H1 (cell line): Measurements from ENCODE around the gene ARID5A. TPM values are rescaled to one million over a fixed set of nuclear protein-coding genes. Genes with fewer than 3 reads are reported as not detected.

ENCODE experiments used
- CTCF ChIA-PET: fragments of 300-600 bp; sonication (Branson Sonifier 250); formaldehyde crosslinking; loops from one replicate; lab custom pipeline; 2021; ENCODE audit not compliant: partially characterized antibody; lab: Charles Lee
- POLR2A ChIA-PET: fragments of 300-600 bp; sonication (Branson Sonifier 250); formaldehyde crosslinking; loops from one replicate; lab custom pipeline; 2021; ENCODE audit warnings: inconsistent platforms; ENCODE audit not compliant: partially characterized antibody; lab: Charles Lee
- DNase-seq, 2 experiments: peaks; one replicate each; pipeline versions ENCODE4 v3.0.0 to v3.0.0-alpha.2; 2010 to 2022; ENCODE audit warnings: low spot score in 2 of 2, low read depth in 1 of 2, mixed read lengths in 1 of 2
- FAIRE-seq: peaks from 2 replicates; lab custom pipeline; 2011; peaks lifted over from hg19 to GRCh38; lab: Jason Lieb, UNC
- H2AFZ ChIP-seq: 2 replicates; pipeline ENCODE4 v1.8.1; 2012; ENCODE audit warnings: low read length, inconsistent platforms
- H2AK5ac ChIP-seq: 2 replicates; pipeline ENCODE4 v1.6.1; 2013; ENCODE audit warnings: low read depth, low read length
- H2BK120ac ChIP-seq: replicated peaks from 2 replicates; pipeline ENCODE3; 2013; ENCODE audit warnings: low read depth, low read length, inconsistent platforms
- H2BK12ac ChIP-seq: 2 replicates; pipeline ENCODE4 v1.6.1; 2013; ENCODE audit warnings: low read depth, low read length
- H2BK15ac ChIP-seq: 2 replicates; pipeline ENCODE4 v1.6.1; 2013; ENCODE audit warnings: low read length
- H2BK20ac ChIP-seq: 2 replicates; pipeline ENCODE4 v1.6.1; 2013; ENCODE audit warnings: low read length
- H2BK5ac ChIP-seq: 2 replicates; pipeline ENCODE4 v1.6.1; 2013; ENCODE audit warnings: low read depth, low read length
- H3K14ac ChIP-seq: 2 replicates; pipeline ENCODE4 v1.6.1; 2013; ENCODE audit warnings: inconsistent platforms; ENCODE audit not compliant: insufficient read length
- H3K18ac ChIP-seq: 2 replicates; pipeline ENCODE4 v1.6.1; 2013; ENCODE audit warnings: low read length; ENCODE audit errors: extremely low read depth
- H3K23ac ChIP-seq: 2 replicates; pipeline ENCODE4 v1.6.1; 2013; ENCODE audit warnings: inconsistent platforms; ENCODE audit not compliant: insufficient read length
- H3K23me2 ChIP-seq: 2 replicates; pipeline ENCODE4 v1.6.1; 2013; ENCODE audit warnings: low read depth, low read length
- H3K27ac ChIP-seq: 2 replicates; pipeline ENCODE4 v1.6.1; 2011; ENCODE audit warnings: low read depth, low read length, inconsistent platforms
- H3K27me3 ChIP-seq, 4 experiments: replicated peaks in 1 of 4; 1 replicate in 1 of 4; 2 replicates in 3 of 4; pipeline versions ENCODE4 v1.6.1 to v1.8.1; 2011 to 2013; ENCODE audit warnings: low read length in 3 of 4, mild to moderate bottlenecking in 3 of 4, inconsistent platforms in 2 of 4, mixed read lengths in 2 of 4, moderate library complexity in 1 of 4; ENCODE audit not compliant: control insufficient read depth in 3 of 4, insufficient read depth in 3 of 4; ENCODE audit errors: extremely low read depth in 1 of 4
- H3K36me3 ChIP-seq, 4 experiments: 2 replicates each; pipeline versions ENCODE4 v1.6.1 to v1.8.1; 2011 to 2013; ENCODE audit warnings: mild to moderate bottlenecking in 4 of 4, low read length in 3 of 4, moderate library complexity in 2 of 4, control low read depth in 1 of 4, inconsistent platforms in 1 of 4; ENCODE audit not compliant: insufficient read depth in 4 of 4, control insufficient read depth in 2 of 4
- H3K4ac ChIP-seq: replicated peaks from 2 replicates; pipeline ENCODE3; 2013; ENCODE audit warnings: low read length, low read depth, mixed read lengths, inconsistent platforms; ENCODE audit not compliant: insufficient read length
- H3K4me1 ChIP-seq, 4 experiments: replicated peaks in 1 of 4; 1 replicate in 1 of 4; 2 replicates in 3 of 4; pipeline versions ENCODE4 v1.6.1 to v1.8.1; 2011 to 2013; ENCODE audit warnings: low read length in 3 of 4, inconsistent platforms in 2 of 4, mixed read lengths in 1 of 4; ENCODE audit not compliant: insufficient read depth in 4 of 4, control insufficient read depth in 3 of 4
- H3K4me2 ChIP-seq, 2 experiments: 2 replicates each; pipeline versions ENCODE4 v1.6.1 to v1.8.1; 2011 to 2013; ENCODE audit warnings: low read depth in 2 of 2, low read length in 2 of 2, control low read depth in 1 of 2, inconsistent platforms in 1 of 2, mild to moderate bottlenecking in 1 of 2; ENCODE audit not compliant: insufficient read depth in 1 of 2
- H3K4me3 ChIP-seq, 4 experiments: fragments of 200-600, 300-600 bp in 1 of 4; sonication (generic), shearing (Covaris generic), sonication (Bioruptor Twin) in 1 of 4; 2 replicates each; pipeline versions ENCODE4 v1.5.1 to v1.8.1; 2011 to 2016; ENCODE audit warnings: low read length in 4 of 4, low read depth in 3 of 4, control low read depth in 2 of 4, inconsistent platforms in 2 of 4, mild to moderate bottlenecking in 2 of 4, mixed read lengths in 1 of 4, moderate library complexity in 1 of 4; ENCODE audit not compliant: insufficient read depth in 2 of 4; ENCODE audit errors: extremely low read depth in 1 of 4
- H3K56ac ChIP-seq: replicated peaks from 2 replicates; pipeline ENCODE3; 2013; ENCODE audit warnings: low read depth, mild to moderate bottlenecking, mixed read lengths, low read length, inconsistent platforms; ENCODE audit not compliant: insufficient read length
- H3K79me1 ChIP-seq: 2 replicates; pipeline ENCODE4 v1.6.1; 2013; ENCODE audit warnings: low read depth, low read length, control low read depth
- H3K79me2 ChIP-seq, 2 experiments: 2 replicates each; pipeline versions ENCODE4 v1.6.1 to v1.8.1; 2012 to 2013; ENCODE audit warnings: low read length in 2 of 2, mild to moderate bottlenecking in 2 of 2, inconsistent platforms in 1 of 2; ENCODE audit not compliant: insufficient read depth in 2 of 2, control insufficient read depth in 1 of 2
- H3K9ac ChIP-seq, 4 experiments: replicated peaks in 1 of 4; 1 replicate in 1 of 4; 2 replicates in 3 of 4; pipeline versions ENCODE4 v1.6.1 to v1.8.1; 2011 to 2013; ENCODE audit warnings: low read depth in 3 of 4, low read length in 3 of 4, control low read depth in 2 of 4, mild to moderate bottlenecking in 2 of 4, moderate library complexity in 2 of 4, inconsistent platforms in 1 of 4; ENCODE audit errors: extremely low read depth in 1 of 4
- H3K9me3 ChIP-seq, 2 experiments: 2 replicates each; pipeline versions ENCODE4 v1.6.1 to v1.8.1; 2012 to 2013; ENCODE audit warnings: mild to moderate bottlenecking in 2 of 2, moderate library complexity in 2 of 2, control low read depth in 1 of 2, inconsistent platforms in 1 of 2, low read depth in 1 of 2, low read length in 1 of 2, mixed read lengths in 1 of 2; ENCODE audit not compliant: insufficient read depth in 2 of 2
- H4K20me1 ChIP-seq, 2 experiments: replicated peaks in 1 of 2; 2 replicates each; pipeline versions ENCODE3 to v1.8.1; 2011 to 2013; ENCODE audit warnings: inconsistent platforms in 2 of 2, low read length in 2 of 2, mild to moderate bottlenecking in 1 of 2; ENCODE audit not compliant: insufficient read depth in 2 of 2, control insufficient read depth in 1 of 2
- H4K5ac ChIP-seq: 2 replicates; pipeline ENCODE4 v1.6.1; 2013; ENCODE audit warnings: low read length, low read depth, mixed read lengths, inconsistent platforms; ENCODE audit not compliant: insufficient read length
- H4K8ac ChIP-seq: 2 replicates; pipeline ENCODE4 v1.8.0; 2013; ENCODE audit warnings: mild to moderate bottlenecking, moderate library complexity, low read length, inconsistent platforms; ENCODE audit not compliant: insufficient read depth; ENCODE audit errors: extremely low read depth
- H4K91ac ChIP-seq: replicated peaks from 2 replicates; pipeline ENCODE3; 2013; ENCODE audit warnings: low read length, mixed read lengths, inconsistent platforms; ENCODE audit not compliant: insufficient read length
- CBX5 ChIP-seq: fragments of 300-800, 300-1000 bp; sonication (generic); IDR thresholded peaks from 2 replicates; pipeline ENCODE4 v1.7.1; 2016; ENCODE audit warnings: antibody characterized with exemption, low read length, low read depth
- CBX8 ChIP-seq: fragments of 300-800, 300-1000 bp; sonication (generic); IDR thresholded peaks from 2 replicates; pipeline ENCODE4 v1.7.1; 2016; ENCODE audit warnings: low read depth, low read length, borderline replicate concordance
- CHD1 ChIP-seq: IDR thresholded peaks from 2 replicates; pipeline ENCODE4 v1.6.1; 2012; ENCODE audit warnings: low read depth, low read length, improper control_type of control experiment
- EGR1 ChIP-seq: IDR thresholded peaks from 2 replicates; pipeline ENCODE4 v1.6.1; 2011; ENCODE audit warnings: low read depth, low read length, borderline replicate concordance
- GTF2F1 ChIP-seq: IDR thresholded peaks from 2 replicates; pipeline ENCODE4 v1.6.1; 2012; ENCODE audit warnings: low read depth, low read length, improper control_type of control experiment, borderline replicate concordance
- JUN ChIP-seq: IDR thresholded peaks from 2 replicates; pipeline ENCODE4 v1.6.1; 2011; ENCODE audit warnings: low read depth, mild to moderate bottlenecking, improper control_type of control experiment, low read length
- KDM1A ChIP-seq: fragments of 200-600, 300-600 bp; sonication (generic); IDR thresholded peaks from 2 replicates; pipeline ENCODE4 v1.7.1; 2016; ENCODE audit warnings: mild to moderate bottlenecking, low read length, borderline replicate concordance
- NANOG ChIP-seq: IDR thresholded peaks from 2 replicates; pipeline ENCODE4 v1.6.1; 2011; ENCODE audit warnings: low read length, low read depth, mild to moderate bottlenecking, inconsistent platforms; ENCODE audit not compliant: insufficient read depth, poor library complexity, severe bottlenecking
- POLR2AphosphoS5 ChIP-seq: IDR thresholded peaks from 2 replicates; pipeline ENCODE4 v1.6.1; 2011; ENCODE audit warnings: low read depth, low read length
- RAD21 ChIP-seq, 2 experiments: IDR thresholded peaks in 1 of 2; conservative IDR thresholded peaks in 1 of 2; 2 replicates each; pipeline ENCODE4 v1.6.1; 2011; ENCODE audit warnings: low read depth in 2 of 2, low read length in 2 of 2, improper control_type of control experiment in 1 of 2, inconsistent platforms in 1 of 2, mild to moderate bottlenecking in 1 of 2, moderate library complexity in 1 of 2
- RXRA ChIP-seq: IDR thresholded peaks from 2 replicates; pipeline ENCODE4 v1.6.1; 2011; ENCODE audit warnings: low read depth, mild to moderate bottlenecking, low read length, moderate library complexity; ENCODE audit not compliant: insufficient read depth
- SIRT6 ChIP-seq: IDR thresholded peaks from one replicate; pipeline ENCODE4 v1.7.1; 2012; ENCODE audit warnings: low read length, inconsistent platforms
- SIX5 ChIP-seq: IDR thresholded peaks from 2 replicates; pipeline ENCODE4 v1.6.1; 2011; ENCODE audit warnings: mild to moderate bottlenecking, low read depth, low read length
- SP1 ChIP-seq: IDR thresholded peaks from 2 replicates; pipeline ENCODE4 v1.6.1; 2011; ENCODE audit warnings: low read depth, low read length
- SP2 ChIP-seq: IDR thresholded peaks from 2 replicates; pipeline ENCODE4 v1.6.1; 2012; ENCODE audit warnings: mild to moderate bottlenecking, low read length, inconsistent platforms
- SUZ12 ChIP-seq: fragments of 200-600 bp; sonication (generic); IDR thresholded peaks from 2 replicates; pipeline ENCODE4 v1.6.1; 2012; ENCODE audit warnings: mild to moderate bottlenecking, inconsistent platforms, low read length, moderate library complexity, mixed read lengths
- WGBS, 2 experiments: shearing (Covaris generic) in 1 of 2; methylation state at CpG; one replicate each; pipeline versions ENCODE4 v1.1.6 to v1.1.7; 2013 to 2015; ENCODE audit warnings: low lambda C conversion rate in 2 of 2, mixed read lengths in 2 of 2, inconsistent platforms in 1 of 2, low coverage in 1 of 2, missing lambda C conversion rate in 1 of 2; ENCODE audit not compliant: insufficient replicate concordance in 2 of 2, insufficient coverage in 1 of 2, insufficient read length in 1 of 2; ENCODE audit errors: extremely low coverage in 1 of 2, missing lambda C conversion rate in 1 of 2; 5-methylcytosine and 5-hydroxymethylcytosine counted together
- polyA plus RNA-seq, 7 experiments: library from polyadenylated mRNA; depleted of rRNA in 3 of 7; stranded (reverse) in 5 of 7; unstranded in 2 of 7; fragments of >200 nt in 5 of 7; fragments of 200-250 nt in 2 of 7; gene quantifications; 1 replicate in 5 of 7; 2 replicates in 1 of 7; 4 replicates in 1 of 7; pipeline versions ENCODE4 v1.2.1 to v1.2.3, GENCODE V29; 2011 to 2013; ENCODE audit warnings: missing spikeins in 2 of 7, mixed read lengths in 2 of 7
- total RNA-seq: library from RNA; stranded (reverse); fragmentation: NEBNext Ultra II Directional; extraction: Animal tissue kit (Norgen Biotek cat#: 25700); gene quantifications from 2 replicates; pipeline ENCODE4 v1.2.1, GENCODE V29; 2021

ARID5A gene
- total and polyA plus RNA-seq, 2 of the 8 experiments (the other 6 are each of a cell fraction or from before 2014, with no cell fraction given): 3.3 to 5.3 TPM

- ChIA-PET CTCF (interaction anchor here (0.6 to 1.6 kb wide), 3 partner anchors 8 to 50 kb away, joined by 3 to 5 read pairs (median 3); no protein-coding TSS in a partner anchor), POLR2A (no interaction called here)
- H3K4ac ChIP-seq: no peak overlapping the region
- H3K4me3 ChIP-seq: no peak overlapping the region
- H2BK20ac ChIP-seq: no peak overlapping the region
- H2BK120ac ChIP-seq: no peak overlapping the region
- H4K91ac ChIP-seq: no peak overlapping the region
- H4K8ac ChIP-seq: no peak overlapping the region
- no peak overlapping the region for H2BK15ac ChIP-seq
- no peaks in the 10 kb centered on the region for H3K23me2 ChIP-seq
- H2AK5ac ChIP-seq: no peak overlapping the region
- H3K23ac ChIP-seq: no peak overlapping the region
- peaks cover 2% of the 10 kb centered on the region in 2 experiments for H4K20me1 ChIP-seq
- H3K18ac ChIP-seq: no peak overlapping the region
- H3K4me1 ChIP-seq: no peaks in the 10 kb centered on the region
- H3K4me2 ChIP-seq: no peak overlapping the region
- FAIRE-seq: no peak
- no peak overlapping the region for H3K9ac ChIP-seq
- H2AFZ ChIP-seq: no peak overlapping the region
- WGBS, 2 experiments: 95% methylated on average over 2 of the region's 2 CpGs; no CpG with 5 or more reads in 1 of the 2 experiments
- no peak for DNase-seq
- no peaks in the 10 kb centered on the region for H3K79me1 ChIP-seq
- H2BK5ac ChIP-seq: no peak overlapping the region
- no peak overlapping the region for H3K27ac ChIP-seq
- no peak overlapping the region for H2BK12ac ChIP-seq
- peaks cover 12 to 76% (median 41%) of the 10 kb centered on the region in 4 experiments; a peak in 7 of 8 replicates for H3K36me3 ChIP-seq
- H3K56ac ChIP-seq: no peak overlapping the region
- no peak overlapping the region for H3K14ac ChIP-seq
- H3K9me3 ChIP-seq: no peaks in the 10 kb centered on the region
- no peak overlapping the region for H4K5ac ChIP-seq
- H3K79me2 ChIP-seq: no peaks in the 10 kb centered on the region
- no peaks in the 10 kb centered on the region for H3K27me3 ChIP-seq
- no peak for TF ChIP-seq NANOG
- no peak for TF ChIP-seq SIRT6
- no peak for TF ChIP-seq JUN
- TF ChIP-seq CBX5: no peak
- TF ChIP-seq RAD21 (IDR thresholded peaks at IDR 0.05 in 1 of 2, conservative IDR thresholded peaks at IDR 0.05 in 1 of 2; ENCODE audit: low read depth in 2 of 2, low read length in 2 of 2): no peak
- no peak for TF ChIP-seq KDM1A
- TF ChIP-seq CHD1: no peak
- no peak for TF ChIP-seq SIX5
- no peak for TF ChIP-seq EGR1
- TF ChIP-seq SP2: no peak
- TF ChIP-seq POLR2AphosphoS5: no peak
- TF ChIP-seq CBX8: no peak
- TF ChIP-seq SUZ12: no peak
- TF ChIP-seq RXRA: no peak
- no peak for TF ChIP-seq GTF2F1
- TF ChIP-seq SP1: no peak
These were observed 63.4 kb downstream of the ARID5A start for GRCh38 chr2:96599941-96600340.
